HCEC 1CT (cell line): Measurements from ENCODE around the gene SPATA17.
"Not testable (repeated sequence)": the region's sequence is repeated elsewhere in the genome, so short reads cannot be mapped to it uniquely, and the experiment has no call there.

Experiments used
- DNase-seq: peaks from one replicate; pipeline ENCODE4 v3.0.0-alpha.2; 2017

The SPATA17 gene

GRCh38 chr1:217681806-217682205 is 50.7 kb downstream of the SPATA17 start:
- no peak for DNase-seq

DNA sequence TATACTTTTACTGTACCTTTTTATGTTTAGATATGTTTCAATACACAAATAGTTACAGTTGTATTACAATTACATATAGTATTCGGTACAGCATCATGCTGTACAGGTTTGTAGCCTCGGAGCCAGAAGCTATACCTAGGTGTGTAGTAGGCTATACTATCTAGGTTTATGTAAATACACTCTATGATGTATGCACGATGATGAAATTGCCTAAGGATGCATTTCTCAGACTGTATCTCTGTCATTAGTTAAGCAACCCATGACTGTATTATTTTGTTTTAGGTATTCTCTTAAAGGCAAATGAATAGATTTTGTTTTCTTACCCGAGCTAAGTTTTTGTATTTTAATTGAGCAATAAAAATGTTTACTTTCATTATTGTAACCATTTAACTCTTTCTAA is 56.4 kb downstream of the SPATA17 start:
- no peak for DNase-seq

GRCh38 chr1:217696140-217696539 is 65.0 kb downstream of the SPATA17 start:
- not testable (repeated sequence) for DNase-seq

- DNase-seq = no peak
Observed at GRCh38 chr1:217703326-217703725, 72.2 kb downstream of the SPATA17 start.

GRCh38 chr1:217712925-217713597 is 81.9 kb downstream of the SPATA17 start:
- peak; percentile 71 for DNase-seq

DNA sequence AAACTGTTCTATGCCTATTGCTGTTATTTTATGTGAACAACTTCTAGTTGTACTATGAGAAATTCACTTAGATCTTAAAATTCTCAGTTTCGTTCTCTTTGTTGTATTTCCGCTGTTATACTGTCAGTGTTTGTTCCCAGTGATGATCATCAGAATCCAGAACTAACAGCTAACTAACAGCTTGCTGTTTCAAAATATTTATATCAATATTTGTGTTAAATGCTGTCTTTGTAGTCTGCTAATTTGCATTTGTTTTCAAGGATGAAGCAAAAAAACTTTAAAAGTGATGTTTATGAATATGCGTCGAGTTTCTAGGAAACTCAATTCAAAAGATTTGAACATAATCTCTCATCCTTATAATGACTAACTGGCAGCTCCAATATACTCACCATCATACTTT is 84.5 kb downstream of the SPATA17 start:
- no peak for DNase-seq

DNA sequence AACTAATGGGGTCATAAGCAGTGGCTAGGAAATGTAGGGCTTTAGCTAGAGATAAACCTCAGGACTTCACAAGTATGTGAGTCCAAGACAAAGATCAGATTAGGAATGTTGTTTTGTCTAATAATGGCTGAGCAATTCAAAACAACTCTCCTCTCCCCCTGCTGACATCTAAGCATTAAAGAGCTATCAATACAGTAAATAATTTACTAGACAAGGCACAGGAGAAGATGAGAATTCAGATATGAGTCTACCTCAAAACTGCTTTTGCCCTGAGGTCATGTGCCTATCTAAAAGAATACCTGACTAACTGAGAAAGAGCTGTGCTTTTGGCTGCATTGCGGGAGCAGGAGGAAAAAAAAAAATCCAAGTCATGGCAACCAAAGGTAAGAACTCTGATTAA is 86.8 kb downstream of the SPATA17 start:
- no peak for DNase-seq

- no peak for DNase-seq
Observed at GRCh38 chr1:217718873-217719272, 87.7 kb downstream of the SPATA17 start.

DNA sequence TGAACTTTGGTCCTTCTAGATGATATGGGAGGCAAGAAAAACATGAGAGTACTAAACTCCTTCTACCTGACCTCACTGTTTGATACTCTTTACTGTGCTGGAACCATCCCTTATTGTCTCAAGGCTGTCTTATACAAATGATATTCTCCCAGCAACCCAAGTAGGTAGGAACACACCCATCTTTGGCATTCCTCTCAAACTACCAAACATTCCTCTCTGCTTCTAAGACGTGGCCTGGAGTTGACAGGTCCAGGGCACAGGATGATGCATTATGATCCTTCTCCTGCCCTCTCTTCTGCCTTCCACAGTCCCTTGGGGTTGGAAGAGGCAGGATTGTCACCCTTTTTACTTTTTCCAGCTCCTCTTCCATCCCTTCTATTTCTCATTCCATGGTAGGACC is 90.5 kb downstream of the SPATA17 start:
- DNase-seq = no peak

- DNase-seq = no peak
Observed at GRCh38 chr1:217734973-217735372, 103.8 kb downstream of the SPATA17 start.

GRCh38 chr1:217747156-217747769 is 116.1 kb downstream of the SPATA17 start:
- peak; percentile 39 for DNase-seq

- no peak for DNase-seq
Observed at GRCh38 chr1:217769768-217770167, 138.6 kb downstream of the SPATA17 start.

DNA sequence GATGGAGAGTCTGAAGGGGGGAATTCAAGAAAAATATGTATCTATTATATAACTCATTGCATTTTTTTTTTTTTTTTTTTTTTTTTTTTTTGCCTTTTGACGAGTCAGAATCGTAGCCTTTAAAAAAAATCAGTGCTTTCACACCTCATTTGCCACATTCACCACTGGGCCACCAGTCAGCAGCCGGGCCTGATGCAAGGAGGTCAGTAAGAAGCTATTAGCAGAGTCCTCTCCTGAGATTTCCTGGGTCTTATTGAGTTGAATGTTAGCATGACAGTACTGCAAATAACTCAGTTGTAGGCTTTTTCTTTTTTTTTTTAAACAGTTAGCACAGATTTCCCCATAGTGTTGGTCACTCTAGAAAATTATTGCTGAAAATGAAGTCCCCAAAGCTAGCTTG is 139.8 kb downstream of the SPATA17 start:
- DNase-seq = no peak

- no peak for DNase-seq
Observed at GRCh38 chr1:217776693-217777092, 145.5 kb downstream of the SPATA17 start.

- no peak for DNase-seq
Observed at GRCh38 chr1:217781056-217781455, 149.9 kb downstream of the SPATA17 start.

DNA sequence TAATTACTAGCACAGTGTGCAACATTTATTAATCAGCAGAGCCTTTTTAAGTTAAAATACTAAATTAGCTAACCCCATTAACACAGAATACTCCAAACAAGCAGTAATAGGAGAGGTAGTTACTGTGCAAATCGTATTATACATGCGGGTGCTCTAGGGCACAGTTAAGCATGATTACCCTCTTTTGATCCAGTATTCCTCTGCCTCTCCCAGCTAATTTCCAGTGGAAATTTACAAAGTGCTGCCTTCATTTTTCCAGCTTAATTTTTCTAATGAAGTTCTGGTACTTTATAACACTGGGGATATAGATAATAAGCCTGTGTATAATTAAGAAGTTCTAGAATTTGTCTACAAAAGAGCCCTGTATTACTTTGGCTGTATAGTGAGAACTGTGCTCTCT is 159.9 kb downstream of the SPATA17 start:
- DNase-seq = no peak

DNA sequence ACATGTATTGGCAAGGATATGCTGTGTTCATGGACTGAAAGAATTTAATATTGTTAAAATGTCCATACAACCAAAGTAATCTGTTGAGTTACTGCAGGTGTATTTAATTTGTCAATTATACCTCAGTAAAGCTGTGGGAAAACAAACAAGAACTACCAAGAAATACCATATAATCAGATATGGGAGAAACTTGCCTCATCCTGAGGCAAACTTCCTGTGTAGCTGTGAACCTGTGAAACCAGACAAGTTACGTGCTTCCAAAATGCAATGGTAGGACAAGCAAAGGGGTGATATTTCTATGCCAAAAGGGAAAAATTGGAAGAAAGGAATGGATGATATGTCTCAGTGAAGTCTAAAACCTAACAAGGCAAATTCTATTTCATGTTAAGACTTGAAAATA is 174.6 kb downstream of the SPATA17 start:
- no peak for DNase-seq

- DNase-seq = no peak
Observed at GRCh38 chr1:217812175-217812574, 181.0 kb downstream of the SPATA17 start.

- DNase-seq = no peak
Observed at GRCh38 chr1:217813031-217813430, 181.9 kb downstream of the SPATA17 start.

- DNase-seq = no peak
Observed at GRCh38 chr1:217837691-217838090, 206.5 kb downstream of the SPATA17 start.

DNA sequence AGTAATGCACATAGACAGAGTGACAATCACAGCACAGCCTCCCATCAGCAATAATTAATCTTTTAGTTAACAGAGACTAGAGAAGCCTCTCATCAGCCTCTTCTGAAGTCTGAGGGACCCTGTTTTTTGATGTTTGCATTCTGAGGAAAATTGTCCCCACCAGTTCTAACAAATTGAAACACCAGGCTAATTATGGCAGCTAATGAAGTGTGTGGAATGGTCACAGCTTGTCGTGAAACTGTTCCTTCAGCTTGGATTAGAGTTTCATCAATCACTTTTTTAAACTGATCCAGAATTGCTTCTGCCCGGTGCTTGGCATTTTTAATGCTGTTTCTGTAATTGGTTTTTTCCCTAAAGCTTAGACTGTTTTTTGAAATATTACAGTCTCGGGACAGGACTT is 208.0 kb downstream of the SPATA17 start:
- DNase-seq = no peak

- no peak for DNase-seq
Observed at GRCh38 chr1:217846733-217847132, 215.6 kb downstream of the SPATA17 start.

- no peak for DNase-seq
Observed at GRCh38 chr1:217847643-217848042, 216.5 kb downstream of the SPATA17 start.

DNA sequence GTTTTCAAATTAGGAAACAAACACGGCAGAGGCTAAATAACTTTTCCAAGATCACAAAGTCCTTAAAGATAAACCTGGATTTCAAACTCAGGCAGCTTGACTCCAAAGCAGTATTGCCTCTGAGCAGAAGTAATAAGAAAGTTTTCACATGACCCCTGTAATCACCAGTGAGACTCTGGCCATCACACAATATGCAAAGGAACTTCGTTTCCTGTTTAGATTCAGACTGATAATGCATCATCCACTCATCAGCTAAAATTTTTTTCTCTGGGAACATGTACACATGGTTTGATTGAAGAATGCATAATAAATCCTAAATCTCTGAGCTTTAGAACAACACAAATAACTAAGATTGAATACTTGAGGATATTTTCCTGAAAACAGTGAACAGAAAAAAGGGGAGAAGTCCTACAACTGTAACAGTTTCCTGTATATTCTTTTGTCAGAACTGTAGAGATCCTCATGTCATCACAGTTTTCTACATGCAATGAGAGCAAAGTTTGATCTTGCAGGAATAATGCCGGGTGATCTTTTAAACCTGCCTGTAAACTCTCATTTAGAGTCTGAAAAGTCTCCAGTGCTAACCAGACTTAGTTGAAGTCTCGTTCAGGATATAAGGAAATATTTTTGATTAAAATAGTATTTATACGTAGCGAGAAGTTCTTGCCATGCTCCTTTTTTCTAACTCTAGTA is 225.3 kb downstream of the SPATA17 start:
- no peak for DNase-seq
